HL-60/S4 (cell line): ENCODE data around the gene METTL8.
"Not testable (repeated sequence)": the region's sequence is repeated elsewhere in the genome, so short reads cannot be mapped to it uniquely, and the experiment has no call there.

Experiments used
- in situ Hi-C: fragments of 300-500 bp; cut with MboI; formaldehyde crosslinking; loops from 2 replicates; pipeline ENCODE4 v1.14.3; 2022; ENCODE audit warnings: low sequenced_read_pairs

METTL8 gene

GRCh38 chr2:171402906-171403580 lies 30.7 kb downstream of the METTL8 start:
- in situ Hi-C loops: no loop called here

- in situ Hi-C loops: no loop called here
These were observed 31.8 kb downstream of the METTL8 start for GRCh38 chr2:171401947-171402346.

DNA sequence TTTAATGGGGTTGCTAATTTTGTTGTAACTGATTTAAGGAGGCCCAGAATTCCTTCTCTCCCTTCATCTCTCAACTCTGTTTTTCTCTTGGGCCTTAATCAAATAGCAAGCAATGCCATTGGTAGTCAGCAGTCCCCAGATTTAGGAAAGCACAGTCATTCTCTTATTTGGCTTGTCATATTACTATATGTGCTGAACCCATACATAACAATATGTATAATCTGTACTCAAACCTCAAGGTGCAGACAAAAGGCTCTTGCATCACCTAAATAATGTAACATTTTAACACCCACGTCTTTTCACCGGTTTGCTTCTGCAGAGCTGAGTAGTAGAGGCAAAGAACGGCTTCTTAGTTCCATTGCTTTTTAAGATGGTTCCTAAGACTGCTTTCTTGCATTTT lies 33.4 kb downstream of the METTL8 start:
- in situ Hi-C loops: no loop called here

DNA sequence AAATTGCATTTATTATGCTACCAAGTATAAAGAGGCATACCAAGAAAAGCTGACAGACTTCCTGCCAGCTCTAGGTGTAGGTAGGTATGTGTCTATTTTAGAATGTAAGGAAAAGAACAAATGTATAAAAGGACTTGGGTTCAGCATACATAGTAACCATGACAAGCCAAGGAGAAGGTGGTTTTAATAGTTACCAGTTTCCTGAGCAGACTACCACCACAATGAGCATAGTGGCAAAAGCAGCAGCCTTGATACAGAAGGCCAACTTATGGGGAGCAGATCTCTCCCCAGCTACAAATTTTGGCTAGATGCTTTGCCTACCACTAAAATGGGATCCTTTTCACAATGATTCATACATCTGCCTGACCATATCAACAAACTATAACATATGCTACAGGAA lies 34.5 kb downstream of the METTL8 start:
- in situ Hi-C loops: no loop called here

DNA sequence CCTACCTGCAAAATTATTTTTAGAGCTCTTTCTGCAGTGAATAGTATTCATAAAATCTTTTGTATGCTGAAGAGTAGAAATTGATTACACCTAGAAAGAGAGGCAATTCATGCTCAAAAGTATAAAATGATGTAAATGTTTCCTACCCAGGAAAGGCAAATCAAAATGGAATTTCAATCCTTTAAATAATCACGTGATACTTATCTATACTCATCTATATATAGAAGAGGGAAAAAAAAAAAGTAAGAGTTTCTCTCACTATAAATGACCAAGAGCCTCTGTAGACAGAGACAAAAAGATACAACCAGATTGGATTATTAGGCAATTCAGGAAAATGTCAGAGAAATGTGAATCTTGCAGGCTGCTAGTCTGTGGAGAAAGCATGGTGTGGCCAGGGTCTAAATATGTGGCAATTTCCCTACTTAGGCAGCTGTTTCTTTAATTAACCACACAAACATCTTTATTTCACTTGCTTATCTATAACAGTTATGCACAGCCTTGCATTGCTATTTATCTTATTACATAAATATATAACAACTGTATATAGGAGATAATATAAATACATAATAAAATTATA lies 39.5 kb downstream of the METTL8 start:
- in situ Hi-C loops: no loop called here

DNA sequence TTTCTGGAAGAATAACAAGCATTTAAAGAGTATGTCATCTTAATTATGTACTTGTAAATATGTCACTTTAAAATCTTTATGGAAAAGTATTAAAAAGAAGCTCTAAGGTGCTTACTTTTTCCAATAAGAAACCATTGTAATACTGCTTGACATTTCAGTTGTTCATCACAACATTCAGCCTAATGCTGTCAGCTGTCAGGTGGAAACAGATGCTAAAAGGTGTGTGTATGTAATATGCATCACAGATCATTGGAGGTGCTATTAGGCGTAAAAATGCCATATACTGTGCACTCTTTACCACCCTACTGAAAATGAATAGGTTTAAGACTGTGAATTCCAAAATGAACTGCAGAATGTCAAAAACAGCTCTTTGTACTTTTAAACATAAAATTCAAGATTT lies 40.3 kb downstream of the METTL8 start:
- in situ Hi-C loops: no loop called here

DNA sequence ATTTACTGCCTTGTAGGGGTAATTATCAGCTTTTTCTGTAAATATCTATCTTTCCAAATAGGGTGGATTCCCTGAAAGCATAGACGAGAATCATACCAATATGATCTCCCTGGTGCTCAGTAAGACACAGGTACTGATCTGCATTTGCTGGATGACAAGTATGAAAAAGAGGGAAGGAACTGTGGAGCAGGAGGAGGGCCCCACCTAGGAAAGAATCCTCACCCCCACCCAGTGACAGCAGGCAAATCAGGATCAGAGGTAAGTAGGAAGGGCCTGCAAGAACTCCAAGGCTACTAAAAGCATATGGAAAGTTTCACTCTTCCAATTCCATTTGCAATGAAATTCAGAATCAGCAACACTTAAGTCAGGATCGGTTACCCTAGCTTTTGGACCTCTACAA lies 42.3 kb downstream of the METTL8 start:
- in situ Hi-C loops: no loop called here

DNA sequence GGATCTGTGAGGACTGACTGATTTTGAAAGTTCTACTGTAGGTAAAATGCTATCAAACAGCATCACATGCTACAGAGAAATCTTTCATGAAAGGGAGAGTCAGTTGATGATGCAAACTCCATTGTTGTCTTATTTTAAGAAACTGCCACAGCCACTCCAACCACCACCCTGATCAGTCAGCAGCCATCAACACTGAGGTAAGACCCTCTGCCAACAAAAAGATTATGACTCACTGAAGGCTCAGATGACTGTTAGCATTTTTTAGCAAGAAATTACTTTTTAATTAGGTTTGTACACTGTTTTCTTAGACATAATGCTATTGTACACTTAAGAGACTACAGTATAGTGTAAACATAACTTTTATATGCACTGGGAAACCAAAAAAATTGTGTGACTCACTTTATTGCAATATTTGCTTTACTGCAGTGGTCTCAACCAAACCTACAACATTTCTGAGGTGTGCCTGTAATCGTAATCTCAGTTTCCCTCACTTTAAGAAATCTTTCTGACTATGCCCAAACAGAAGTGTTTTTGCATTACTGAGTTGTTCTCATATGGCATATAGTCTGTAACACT lies 42.8 kb downstream of the METTL8 start:
- in situ Hi-C loops: no loop called here

- in situ Hi-C loops: no loop called here
These were observed 44.0 kb downstream of the METTL8 start for GRCh38 chr2:171389780-171390179.

GRCh38 chr2:171389325-171389724 lies 44.5 kb downstream of the METTL8 start:
- in situ Hi-C loops: no loop called here

GRCh38 chr2:171387052-171387451 lies 46.7 kb downstream of the METTL8 start:
- in situ Hi-C loops: no loop called here

- in situ Hi-C loops: no loop called here
These were observed 47.2 kb downstream of the METTL8 start for GRCh38 chr2:171386627-171387026.

DNA sequence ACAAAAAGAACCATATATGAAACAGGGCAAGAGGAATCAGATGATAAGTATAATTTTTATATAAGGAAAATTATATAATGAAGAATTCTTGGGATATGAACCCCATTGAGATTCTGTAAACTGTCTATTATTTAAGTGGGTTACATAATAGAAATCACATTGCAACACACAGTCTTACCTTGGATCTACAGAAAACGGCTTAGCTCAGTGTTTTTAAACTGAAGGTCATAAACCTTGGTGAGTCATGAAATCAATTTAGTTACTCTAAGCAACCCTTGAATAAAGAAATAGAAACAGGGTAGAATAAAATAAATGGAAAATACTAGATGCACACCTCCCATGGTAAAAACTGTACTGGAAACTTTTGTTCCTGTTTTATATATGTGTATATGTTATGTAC lies 50.7 kb downstream of the METTL8 start:
- in situ Hi-C loops: no loop called here

DNA sequence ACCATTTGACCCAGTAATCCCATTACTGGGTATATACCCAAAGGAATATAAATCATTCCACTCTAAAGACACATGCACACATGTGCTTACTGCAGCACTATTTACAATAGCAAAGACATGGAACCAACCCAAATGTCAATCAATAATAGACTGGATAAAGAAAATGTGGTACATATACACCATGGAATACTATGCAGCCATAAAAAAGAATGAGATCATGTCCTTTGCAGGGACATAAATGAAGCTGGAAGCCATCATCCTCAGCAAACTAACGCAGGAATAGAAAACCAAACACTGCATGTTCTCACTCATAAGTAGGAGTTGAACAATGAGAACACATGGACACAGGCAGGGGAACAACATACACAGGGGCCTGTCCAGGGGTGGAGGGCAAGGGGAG lies 51.6 kb downstream of the METTL8 start:
- in situ Hi-C loops: not testable (repeated sequence)

DNA sequence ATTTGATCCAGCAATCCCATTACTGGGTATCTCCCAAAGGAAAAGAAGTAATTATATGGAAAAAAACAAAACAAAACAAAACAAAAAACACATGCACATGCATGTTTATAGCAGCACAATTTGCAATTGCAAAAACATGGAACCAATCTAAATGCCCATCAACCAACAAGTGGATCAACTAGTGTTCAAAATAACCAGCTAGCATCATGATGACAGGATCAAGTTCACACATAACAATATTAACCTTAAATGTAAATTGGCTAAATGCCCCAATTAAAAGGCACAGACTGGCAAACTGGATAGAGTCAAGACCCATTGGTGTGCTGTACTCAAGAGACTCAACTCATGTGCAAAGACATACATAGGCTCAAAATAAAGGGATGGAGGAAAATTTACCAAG lies 55.9 kb downstream of the METTL8 start:
- in situ Hi-C loops: not testable (repeated sequence)

DNA sequence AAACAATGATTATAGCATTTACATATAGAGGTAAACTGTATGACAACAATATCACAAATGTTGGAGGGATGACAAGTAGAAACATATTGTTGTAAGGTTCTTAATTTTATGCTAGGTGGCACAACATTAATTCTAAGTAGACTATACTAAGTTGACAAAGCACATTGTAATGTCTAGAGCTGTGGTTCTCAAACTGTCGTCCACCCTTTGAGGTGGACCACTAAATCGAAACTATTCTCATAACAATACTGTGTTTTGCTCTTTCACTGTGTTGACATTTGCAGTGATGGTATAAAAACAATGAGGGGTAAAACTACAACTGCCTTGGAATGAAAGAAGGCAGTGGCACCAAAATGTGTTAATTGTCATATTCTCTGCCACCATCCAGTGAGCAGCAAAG lies 66.1 kb downstream of the METTL8 start:
- in situ Hi-C loops: no loop called here

- in situ Hi-C loops: no loop called here
These were observed 68.0 kb downstream of the METTL8 start for GRCh38 chr2:171365778-171366177.

DNA sequence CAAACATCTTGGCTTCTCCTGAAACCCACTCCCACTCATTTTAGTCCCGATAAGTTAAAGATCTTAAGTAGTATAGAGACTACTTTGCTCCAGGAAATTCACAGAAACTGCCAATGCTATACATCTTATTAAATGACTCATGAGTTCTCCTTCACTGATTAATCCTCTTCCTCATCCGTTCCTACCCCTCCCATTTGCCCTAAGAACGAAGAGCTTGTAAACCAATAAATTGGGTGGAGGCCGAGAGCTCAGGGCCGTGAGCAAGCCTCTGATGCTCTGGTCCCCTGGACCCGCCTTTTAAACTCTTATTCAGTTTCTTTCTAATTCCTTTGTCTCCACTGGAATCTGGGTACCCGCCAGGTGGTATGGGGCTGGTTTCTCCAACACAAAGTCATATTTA lies 68.6 kb downstream of the METTL8 start:
- in situ Hi-C loops: no loop called here

- in situ Hi-C loops: no loop called here
These were observed 71.4 kb downstream of the METTL8 start for GRCh38 chr2:171362396-171362795.

- in situ Hi-C loops: no loop called here
These were observed 72.9 kb downstream of the METTL8 start for GRCh38 chr2:171360905-171361304.

DNA sequence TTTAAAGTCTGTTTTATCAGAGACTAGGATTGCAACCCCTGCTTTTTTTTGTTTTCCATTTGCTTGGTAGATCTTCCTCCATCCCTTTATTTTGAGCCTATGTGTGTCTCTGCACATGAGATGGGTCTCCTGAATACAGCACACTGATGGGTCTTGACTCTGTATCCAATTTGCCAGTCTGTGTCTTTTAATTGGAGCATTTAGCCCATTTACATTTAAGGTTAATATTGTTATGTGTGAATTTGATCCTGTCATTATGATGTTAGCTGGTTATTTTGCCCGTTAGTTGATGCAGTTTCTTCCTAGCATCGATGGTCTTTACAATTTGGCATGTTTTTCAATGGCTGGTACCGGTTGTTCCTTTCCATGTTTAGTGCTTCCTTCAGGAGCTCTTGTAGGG lies 80.0 kb downstream of the METTL8 start:
- in situ Hi-C loops: not testable (repeated sequence)

DNA sequence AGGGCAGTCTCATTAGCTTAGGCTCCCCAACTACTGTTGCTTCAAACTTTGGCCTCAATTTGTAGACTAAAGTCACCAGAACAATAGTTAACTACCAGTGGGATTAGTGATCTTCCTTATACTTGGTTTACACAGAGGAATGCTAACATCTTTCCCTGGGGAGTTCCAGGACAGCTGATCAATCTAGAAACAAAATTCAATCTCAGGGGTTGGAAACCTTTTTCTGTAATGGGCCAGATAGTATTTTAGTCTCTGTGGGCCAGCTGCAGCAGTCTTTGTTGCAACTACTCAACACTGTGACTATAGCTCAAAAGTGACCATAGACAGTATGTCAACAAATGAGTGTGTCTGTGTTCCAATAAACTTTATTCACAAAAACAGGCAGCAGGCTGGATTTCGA lies 85.7 kb downstream of the METTL8 start:
- in situ Hi-C loops: no loop called here

GRCh38 chr2:171347591-171348032 lies 86.2 kb downstream of the METTL8 start:
- in situ Hi-C loops: no loop called here
